GM18868 (cell line): ENCODE measurements around the gene TTC17.
"Not testable (repeated sequence)": the region's sequence is repeated elsewhere in the genome, so short reads cannot be mapped to it uniquely, and the experiment has no call there.

Experiments
- ATAC-seq: cut with Tn5 transposase; IDR thresholded peaks from one replicate; pipeline ENCODE4 v1.9.1; 2021; ENCODE audit warnings: mild to moderate bottlenecking, moderate library complexity; ENCODE audit not compliant: unreplicated experiment

The TTC17 gene, protein sequence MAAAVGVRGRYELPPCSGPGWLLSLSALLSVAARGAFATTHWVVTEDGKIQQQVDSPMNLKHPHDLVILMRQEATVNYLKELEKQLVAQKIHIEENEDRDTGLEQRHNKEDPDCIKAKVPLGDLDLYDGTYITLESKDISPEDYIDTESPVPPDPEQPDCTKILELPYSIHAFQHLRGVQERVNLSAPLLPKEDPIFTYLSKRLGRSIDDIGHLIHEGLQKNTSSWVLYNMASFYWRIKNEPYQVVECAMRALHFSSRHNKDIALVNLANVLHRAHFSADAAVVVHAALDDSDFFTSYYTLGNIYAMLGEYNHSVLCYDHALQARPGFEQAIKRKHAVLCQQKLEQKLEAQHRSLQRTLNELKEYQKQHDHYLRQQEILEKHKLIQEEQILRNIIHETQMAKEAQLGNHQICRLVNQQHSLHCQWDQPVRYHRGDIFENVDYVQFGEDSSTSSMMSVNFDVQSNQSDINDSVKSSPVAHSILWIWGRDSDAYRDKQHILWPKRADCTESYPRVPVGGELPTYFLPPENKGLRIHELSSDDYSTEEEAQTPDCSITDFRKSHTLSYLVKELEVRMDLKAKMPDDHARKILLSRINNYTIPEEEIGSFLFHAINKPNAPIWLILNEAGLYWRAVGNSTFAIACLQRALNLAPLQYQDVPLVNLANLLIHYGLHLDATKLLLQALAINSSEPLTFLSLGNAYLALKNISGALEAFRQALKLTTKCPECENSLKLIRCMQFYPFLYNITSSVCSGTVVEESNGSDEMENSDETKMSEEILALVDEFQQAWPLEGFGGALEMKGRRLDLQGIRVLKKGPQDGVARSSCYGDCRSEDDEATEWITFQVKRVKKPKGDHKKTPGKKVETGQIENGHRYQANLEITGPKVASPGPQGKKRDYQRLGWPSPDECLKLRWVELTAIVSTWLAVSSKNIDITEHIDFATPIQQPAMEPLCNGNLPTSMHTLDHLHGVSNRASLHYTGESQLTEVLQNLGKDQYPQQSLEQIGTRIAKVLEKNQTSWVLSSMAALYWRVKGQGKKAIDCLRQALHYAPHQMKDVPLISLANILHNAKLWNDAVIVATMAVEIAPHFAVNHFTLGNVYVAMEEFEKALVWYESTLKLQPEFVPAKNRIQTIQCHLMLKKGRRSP

GRCh38 chr11:43358801-43359421, at the start of gene TTC17:
Gene TTC17 (plus strand): TSS chr11:43358920. CDS start chr11:43358955, 35 bp downstream.
- peak; percentile 94 for ATAC-seq

DNA sequence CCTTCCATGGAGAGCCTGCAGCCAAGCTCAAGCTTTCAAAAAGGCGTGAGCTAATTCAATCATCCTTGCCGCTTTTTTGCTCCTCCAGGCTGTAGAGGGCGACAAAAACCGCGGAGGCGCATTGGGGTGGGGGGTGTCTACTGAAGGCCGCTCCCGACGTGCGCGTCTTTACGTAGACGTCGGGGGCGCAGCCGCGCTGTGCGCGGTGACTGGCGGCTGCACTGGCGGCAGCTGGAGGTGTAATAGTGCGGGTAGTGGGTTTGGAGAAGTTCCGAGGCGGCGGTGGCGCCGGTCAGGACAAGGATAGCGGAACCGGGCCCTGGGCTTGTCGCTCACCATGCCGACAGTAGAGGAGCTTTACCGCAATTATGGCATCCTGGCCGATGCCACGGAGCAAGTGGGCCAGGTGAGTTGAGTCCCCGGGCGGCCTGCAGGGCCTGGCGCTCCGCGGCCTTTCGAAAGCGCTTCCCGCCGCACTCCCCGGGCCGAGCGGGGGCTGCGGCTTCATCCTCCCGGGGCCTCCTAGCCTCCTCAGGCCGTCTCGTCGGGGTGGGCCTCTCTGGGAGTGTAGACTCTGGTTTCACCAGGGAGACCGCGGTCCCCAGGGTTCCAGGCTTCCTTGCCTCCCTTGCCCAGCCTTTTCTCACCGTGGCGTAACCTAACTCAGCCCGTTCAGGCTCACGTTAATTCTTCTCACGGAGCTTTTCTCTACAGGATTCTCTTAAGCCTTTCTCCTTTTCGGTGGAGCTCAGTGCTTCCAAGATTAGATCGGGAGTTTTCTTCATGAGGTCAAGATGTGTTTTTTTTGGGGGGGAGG, 46.7 kb upstream of the TTC17 start, which contains the start of gene API5:
TSS of gene API5 (plus strand) at position 206 of the 817 bp plus-strand sequence. CDS start at position 338, 132 bp downstream.
- peak; percentile 98 for ATAC-seq

GRCh38 chr11:43315966-43316365, 42.8 kb upstream of the TTC17 start:
- ATAC-seq: no peak

DNA sequence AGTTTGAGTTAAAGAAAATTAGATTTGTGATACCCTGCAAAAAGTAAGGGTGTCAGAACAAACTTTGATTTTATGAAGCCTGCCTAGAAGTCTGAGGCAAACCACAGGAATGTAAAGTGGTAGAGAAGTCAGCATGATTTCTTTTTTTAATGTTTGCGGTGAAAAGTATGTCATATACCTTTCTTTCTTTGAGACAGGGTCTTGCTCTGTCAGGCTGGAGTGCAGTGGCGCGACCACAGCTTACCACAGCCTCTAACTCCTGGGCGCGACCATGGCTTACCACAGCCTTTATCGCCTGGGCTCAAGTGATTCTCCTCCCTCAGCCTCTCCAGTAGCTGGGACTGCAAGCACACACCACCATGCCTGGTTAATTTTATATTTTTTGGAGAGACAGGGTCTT, 42.3 kb upstream of the TTC17 start:
- ATAC-seq: peak; percentile 12

DNA sequence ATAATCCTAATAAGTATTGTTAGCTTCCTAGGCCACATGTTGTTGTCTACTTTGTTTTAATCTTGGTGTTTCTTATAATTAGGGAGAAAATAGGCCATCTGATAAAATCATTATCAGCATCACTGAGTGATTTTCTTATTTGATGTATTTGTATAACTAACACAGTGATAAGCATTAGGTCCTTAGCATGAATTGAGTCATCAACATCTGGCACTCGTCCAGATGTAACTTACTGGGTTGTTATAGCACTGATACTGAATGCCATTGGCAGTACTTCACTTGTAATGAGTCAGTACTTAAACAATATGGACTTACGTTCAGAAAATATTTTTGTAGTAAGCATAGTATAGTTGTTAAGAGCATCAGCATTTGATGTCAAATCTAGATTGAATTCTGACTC, 30.7 kb upstream of the TTC17 start:
- no peak for ATAC-seq

GRCh38 chr11:43328482-43328881, 30.2 kb upstream of the TTC17 start:
- ATAC-seq: no peak

- no peak for ATAC-seq
These were observed 17.6 kb upstream of the TTC17 start for GRCh38 chr11:43341159-43341558.

DNA sequence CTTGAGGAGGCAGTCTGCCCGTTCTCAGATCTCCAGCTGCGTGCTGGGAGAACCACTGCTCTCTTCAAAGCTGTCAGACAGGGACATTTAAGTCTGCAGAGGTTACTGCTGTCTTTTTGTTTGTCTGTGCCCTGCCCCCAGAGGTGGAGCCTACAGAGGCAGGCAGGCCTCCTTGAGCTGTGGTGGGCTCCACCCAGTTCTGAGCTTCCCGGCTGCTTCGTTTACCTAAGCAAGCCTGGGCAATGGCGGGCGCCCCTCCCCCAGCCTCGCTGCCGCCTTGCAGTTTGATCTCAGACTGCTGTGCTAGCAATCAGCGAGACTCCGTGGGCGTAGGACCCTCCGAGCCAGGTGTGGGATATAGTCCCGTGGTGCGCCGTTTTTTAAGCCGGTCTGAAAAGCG, 7.3 kb upstream of the TTC17 start:
- ATAC-seq: not testable (repeated sequence)

DNA sequence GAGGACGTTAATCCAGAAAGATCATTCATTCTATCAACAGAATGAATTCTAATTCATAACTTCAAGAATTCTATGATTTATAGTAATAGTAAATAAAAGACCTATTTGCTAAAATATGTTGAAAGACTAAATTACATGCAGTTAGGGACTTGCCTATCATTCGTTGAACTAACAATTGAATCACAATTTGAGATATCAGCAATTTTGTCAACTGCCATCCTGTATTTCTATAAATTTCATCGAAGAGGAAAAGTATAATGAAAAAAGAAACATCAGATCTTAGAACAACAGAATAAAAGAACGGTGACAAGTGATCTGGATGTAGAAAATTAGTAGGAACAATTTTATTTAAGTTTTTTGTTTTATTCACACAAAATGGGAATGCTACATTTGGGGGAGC, 4.4 kb upstream of the TTC17 start:
- ATAC-seq: no peak

DNA sequence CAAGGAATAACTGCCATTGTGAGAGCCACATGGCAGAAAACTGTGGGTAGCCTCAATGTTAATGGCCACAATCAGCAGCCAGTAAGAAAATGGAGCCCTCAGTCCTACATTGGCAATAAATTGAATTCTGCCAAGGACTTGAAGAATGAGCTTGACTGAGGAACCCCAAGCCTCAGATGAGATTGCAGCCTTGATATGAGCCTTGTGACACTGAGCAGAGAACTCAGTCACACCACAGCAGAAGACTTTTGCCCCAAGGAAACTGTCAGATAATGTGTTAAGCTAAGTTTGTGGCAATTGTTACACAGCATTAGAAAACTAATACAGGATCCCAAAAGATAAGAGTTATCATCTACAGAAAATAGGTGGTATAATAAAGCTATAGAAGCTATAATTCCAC, 2.4 kb upstream of the TTC17 start:
- ATAC-seq: no peak

- ATAC-seq: no peak
These were observed 380 bp upstream of the TTC17 start for GRCh38 chr11:43358279-43358800.

DNA sequence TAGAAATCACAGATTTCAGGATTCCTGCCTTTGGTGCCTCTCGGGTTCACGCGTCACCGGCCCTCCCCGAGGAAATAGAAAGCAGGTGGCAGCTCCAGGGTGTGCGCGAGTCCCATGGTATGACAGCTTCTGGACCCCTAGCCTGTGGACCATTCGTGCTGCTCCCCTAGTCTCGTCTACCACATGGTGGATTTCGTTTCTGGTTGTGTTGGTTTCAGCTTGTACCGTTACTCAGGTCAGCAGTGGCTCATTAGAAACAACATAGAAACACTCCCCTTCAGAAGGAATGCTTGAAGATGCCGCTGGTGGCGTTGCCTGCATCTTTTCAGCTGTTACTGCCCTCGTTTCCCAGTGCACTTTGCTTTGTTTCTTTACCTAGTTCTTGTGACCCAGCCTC, 700 bp downstream of the TTC17 start:
- ATAC-seq: peak; percentile 44

GRCh38 chr11:43360361-43361032, 1.8 kb downstream of the TTC17 start:
- no peak for ATAC-seq

GRCh38 chr11:43366677-43367076, 8.0 kb downstream of the TTC17 start:
- peak; percentile 63 for ATAC-seq

DNA sequence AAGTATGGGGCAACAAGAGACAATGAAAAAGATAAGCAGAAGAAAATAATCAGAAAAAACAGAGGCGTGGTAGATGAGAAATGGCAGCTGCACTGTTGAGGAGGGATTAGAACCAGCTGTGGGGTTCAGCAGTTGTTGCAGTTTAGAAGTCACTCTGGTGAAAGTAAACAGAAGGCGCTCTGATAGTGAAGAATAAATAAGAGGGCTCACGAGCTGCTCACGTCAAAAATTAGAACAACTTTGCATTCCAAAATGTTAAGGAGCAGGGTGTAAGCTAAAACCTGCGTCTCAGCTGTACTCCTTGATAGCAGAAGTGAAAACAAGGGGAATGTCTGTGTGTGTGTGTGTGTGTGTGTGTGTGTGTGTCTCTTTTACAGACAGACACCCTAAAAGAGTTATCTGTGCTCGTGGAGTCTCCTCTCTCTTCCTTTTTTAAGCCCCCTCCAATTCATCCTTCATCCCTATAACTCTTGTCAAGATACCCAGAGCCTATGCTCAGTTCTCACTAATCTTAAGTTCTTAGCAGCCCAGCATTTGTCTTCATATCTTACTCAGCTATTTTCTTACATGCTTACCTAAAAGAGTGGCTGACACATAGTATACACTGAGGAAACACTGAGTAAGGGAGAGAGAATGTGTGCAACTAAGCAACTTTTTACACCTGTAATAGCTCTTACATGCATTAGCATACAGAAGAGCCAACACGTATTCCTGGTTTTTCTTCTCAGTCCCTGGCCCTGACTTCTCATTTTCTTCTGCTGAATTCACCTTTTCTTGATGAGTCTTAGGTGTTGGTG, 8.9 kb downstream of the TTC17 start:
- ATAC-seq: peak; percentile 69

GRCh38 chr11:43376065-43376464, 17.3 kb downstream of the TTC17 start:
- ATAC-seq: no peak

DNA sequence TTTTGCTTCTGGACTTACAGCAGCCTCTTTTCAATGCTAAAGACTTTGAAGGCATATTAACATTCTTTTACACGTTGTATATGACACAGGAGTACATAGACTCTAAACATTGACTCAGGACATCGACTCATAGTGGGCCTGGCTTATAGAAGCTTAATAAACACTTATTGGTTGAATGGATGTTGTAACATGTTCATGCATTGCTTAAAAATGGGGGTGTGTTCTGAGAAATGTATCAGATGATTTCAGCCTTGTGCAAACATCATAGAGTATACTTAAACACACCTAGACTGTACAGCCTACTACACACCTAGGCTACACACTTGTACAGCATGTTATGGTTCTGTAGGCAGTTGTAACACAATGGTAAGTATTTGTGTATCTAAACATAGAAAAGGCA, 17.9 kb downstream of the TTC17 start:
- no peak for ATAC-seq

DNA sequence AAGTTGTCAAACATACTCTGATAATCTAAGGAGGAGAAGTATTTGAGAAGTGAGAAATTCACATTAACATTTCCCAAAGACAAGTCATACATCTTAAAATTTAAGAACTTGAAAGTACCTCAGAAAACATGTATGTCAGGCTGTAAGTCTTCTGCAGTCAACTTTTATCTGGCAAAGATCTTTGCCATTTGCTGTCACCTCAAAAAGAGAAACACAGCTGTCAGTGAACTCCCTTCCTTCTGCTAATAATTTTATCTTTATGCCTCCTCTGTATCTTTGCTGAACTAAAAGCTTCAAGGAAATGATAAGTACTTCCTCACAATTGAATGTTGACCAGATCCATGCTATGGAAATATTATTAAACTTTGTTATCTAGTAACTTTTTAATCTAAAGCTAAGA, 18.7 kb downstream of the TTC17 start:
- ATAC-seq: no peak
